ENCODE measurements around the gene EMC10.

EMC10 gene

GRCh38 chr19:50478901-50479715 lies 2.8 kb downstream of the EMC10 start (continued):
- TF ChIP-seq ZNF221 (tag by site-specific recombination; IDR thresholded peaks at IDR 0.05; ENCODE audit: borderline replicate concordance) (no peak), ZNF48 (tag by site-specific recombination; IDR thresholded peaks at IDR 0.05) (no peak), ZNF561 (tag by site-specific recombination; IDR thresholded peaks at IDR 0.05; ENCODE audit: borderline replicate concordance) (0 out of 2 replicates have a peak, but pooled peaks have one; percentile 28), ZNF514 (tag by site-specific recombination; IDR thresholded peaks at IDR 0.05) (no peak), MYNN (tag by site-specific recombination; IDR thresholded peaks at IDR 0.05; ENCODE audit: borderline replicate concordance) (no peak), ZNF114 (tag by site-specific recombination; IDR thresholded peaks at IDR 0.05) (no peak), PRDM2 (tag by site-specific recombination; IDR thresholded peaks at IDR 0.05; ENCODE audit: borderline replicate concordance) (no peak), REPIN1 (tag by site-specific recombination; IDR thresholded peaks at IDR 0.05; ENCODE audit: low read depth) (no peak), OVOL3 (tag by site-specific recombination; IDR thresholded peaks at IDR 0.05) (no peak), AEBP2 (tag by site-specific recombination; IDR thresholded peaks at IDR 0.05; ENCODE audit: borderline replicate concordance) (no peak), ZNF660 (tag by site-specific recombination; IDR thresholded peaks at IDR 0.05) (0 out of 2 replicates have a peak, but pooled peaks have one; percentile 26), KLF1 (tag by site-specific recombination; IDR thresholded peaks at IDR 0.05) (no peak), ZNF121 (tag by site-specific recombination; IDR thresholded peaks at IDR 0.05) (no peak), MZF1 (tag by site-specific recombination; IDR thresholded peaks at IDR 0.05; ENCODE audit: borderline replicate concordance) (no peak), ZNF518A (tag by site-specific recombination; conservative IDR thresholded peaks at IDR 0.05; ENCODE audit: low read depth) (no peak), ZNF148 (tag by site-specific recombination; IDR thresholded peaks at IDR 0.05; ENCODE audit: borderline replicate concordance) (no peak)

All from HEK293 (cell line).